ENCODE results near the gene LDB2.

DNA sequence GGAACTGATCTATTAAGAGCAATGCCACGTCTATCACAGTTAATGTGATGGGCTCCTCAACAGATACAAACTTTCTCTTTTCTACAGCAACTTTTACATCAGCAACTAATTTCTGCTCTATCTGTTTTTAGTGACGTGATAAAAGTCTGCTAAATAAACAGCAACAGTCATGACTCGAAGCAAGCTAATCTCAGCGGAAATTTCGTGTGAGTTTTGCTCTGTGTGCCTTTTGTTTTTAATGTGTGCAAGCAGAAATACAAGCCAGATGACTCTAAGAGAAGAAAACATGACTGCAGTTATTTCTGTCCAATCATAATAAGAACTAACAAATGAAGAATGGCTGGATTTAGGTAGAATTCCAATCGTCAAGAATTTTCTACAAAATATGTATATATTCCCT is 214.3 kb downstream of the LDB2 start:
- no peak for TF ChIP-seq CTCF (conservative IDR thresholded peaks at IDR 0.05 in 1 of 2, IDR thresholded peaks at IDR 0.05 in 1 of 2; ENCODE audit: extremely low read depth in 1 of 2, insufficient read depth in 1 of 2, low read depth in 1 of 2, low read length in 2 of 2)
- TF ChIP-seq EZH2 (IDR thresholded peaks at IDR 0.05; ENCODE audit: borderline replicate concordance, low read length), result no peak
